Endothelial cell of umbilical vein (primary cell): Measurements from ENCODE around the gene MYCL. TPM values are rescaled to one million over a fixed set of nuclear protein-coding genes. Genes with fewer than 3 reads are reported as not detected.

Source experiments
- BruUV-seq: library from RNA; stranded (reverse); fragments of 400-500 nt; replicated peaks from 2 replicates; lab custom pipeline; 2021; lab: Mats Ljungman, UMichigan
- CTCF ChIA-PET: fragments of 300-600, 350-600 bp; sonication (Branson Sonifier 250); formaldehyde crosslinking; loops from one replicate; lab custom pipeline; 2021; ENCODE audit warnings: antibody characterized with exemption, inconsistent platforms; lab: Charles Lee
- POLR2A ChIA-PET: fragments of 300-600, 350-600 bp; sonication (Branson Sonifier 250); formaldehyde crosslinking; loops from one replicate; lab custom pipeline; 2021; ENCODE audit warnings: antibody characterized with exemption, inconsistent platforms; lab: Charles Lee
- DNase-seq: peaks from one replicate; pipeline ENCODE4 v3.0.0-alpha.2; 2011; ENCODE audit warnings: low read depth, low spot score
- FAIRE-seq: peaks from 2 replicates; lab custom pipeline; 2011; peaks lifted over from hg19 to GRCh38; lab: Jason Lieb, UNC
- H2AFZ ChIP-seq: 2 replicates; pipeline ENCODE4 v1.6.0; 2012; ENCODE audit warnings: low read depth, low read length, control low read depth, inconsistent platforms
- H3K27ac ChIP-seq: 2 replicates; pipeline ENCODE4 v1.5.1; 2011; ENCODE audit warnings: low read depth, mild to moderate bottlenecking, control low read depth, low read length, moderate library complexity; ENCODE audit not compliant: insufficient read depth
- H3K27me3 ChIP-seq, 2 experiments: 2 replicates each; pipeline versions ENCODE4 v1.6.0 to v1.6.1; 2011; ENCODE audit warnings: low read length in 2 of 2, mixed read lengths in 1 of 2; ENCODE audit not compliant: control insufficient read depth in 2 of 2, insufficient read depth in 2 of 2
- H3K36me3 ChIP-seq, 2 experiments: 2 replicates in 1 of 2; 3 replicates in 1 of 2; pipeline ENCODE4 v1.5.1; 2011; ENCODE audit warnings: low read length in 2 of 2, mild to moderate bottlenecking in 1 of 2, moderate library complexity in 1 of 2; ENCODE audit not compliant: control insufficient read depth in 2 of 2, insufficient read depth in 2 of 2; ENCODE audit errors: extremely low read depth in 1 of 2
- H3K4me1 ChIP-seq: 3 replicates; pipeline ENCODE4 v1.5.1; 2011; ENCODE audit warnings: mild to moderate bottlenecking, low read length; ENCODE audit not compliant: control insufficient read depth, insufficient read depth; ENCODE audit errors: extremely low read depth
- H3K4me2 ChIP-seq: 2 replicates; pipeline ENCODE4 v1.6.1; 2011; ENCODE audit warnings: low read length, control low read depth, mixed read lengths; ENCODE audit not compliant: insufficient read depth
- H3K4me3 ChIP-seq, 3 experiments: fragments of 200-600 bp in 1 of 3; sonication (generic), shearing (Covaris generic) in 1 of 3; replicated peaks in 1 of 3; 2 replicates each; pipeline ENCODE4 v1.5.1; 2011 to 2016; ENCODE audit warnings: control low read depth in 3 of 3, low read length in 3 of 3, mild to moderate bottlenecking in 2 of 3, inconsistent platforms in 1 of 3, low read depth in 1 of 3, moderate library complexity in 1 of 3; ENCODE audit not compliant: insufficient read depth in 1 of 3
- H3K79me2 ChIP-seq: 2 replicates; pipeline ENCODE4 v1.6.0; 2012; ENCODE audit warnings: low read length, inconsistent platforms; ENCODE audit not compliant: control insufficient read depth, insufficient read depth
- H3K9ac ChIP-seq: replicated peaks from 2 replicates; pipeline ENCODE3; 2011; ENCODE audit warnings: low read length, control low read depth; ENCODE audit not compliant: insufficient read depth; ENCODE audit errors: extremely low read depth
- H3K9me1 ChIP-seq: replicated peaks from 3 replicates; pipeline ENCODE4 v1.6.0; 2011; ENCODE audit warnings: mild to moderate bottlenecking, low read length; ENCODE audit not compliant: control insufficient read depth, insufficient read depth; ENCODE audit errors: extremely low read depth
- H3K9me3 ChIP-seq: replicated peaks from 2 replicates; pipeline ENCODE4 v1.5.1; 2012; ENCODE audit warnings: low read length, inconsistent platforms; ENCODE audit not compliant: control insufficient read depth, insufficient read depth
- H4K20me1 ChIP-seq: replicated peaks from 2 replicates; pipeline ENCODE3; 2011; ENCODE audit warnings: mild to moderate bottlenecking, low read length; ENCODE audit not compliant: control insufficient read depth, insufficient read depth; ENCODE audit errors: extremely low read depth
- CTCF ChIP-seq, 2 donors: IDR thresholded peaks; 1 replicate in 1 of 2; 2 replicates in 1 of 2; pipeline ENCODE4 v1.5.1; 2011; ENCODE audit warnings: low read length in 2 of 2, mild to moderate bottlenecking in 2 of 2, moderate library complexity in 2 of 2, control low read depth in 1 of 2, inconsistent platforms in 1 of 2, low read depth in 1 of 2; ENCODE audit not compliant: insufficient read depth in 1 of 2; ENCODE audit errors: extremely low read depth in 1 of 2
- EZH2 ChIP-seq: IDR thresholded peaks from 2 replicates; pipeline ENCODE4 v1.6.1; 2012; ENCODE audit warnings: borderline replicate concordance, low read depth, mild to moderate bottlenecking, moderate library complexity, low read length, inconsistent platforms; ENCODE audit not compliant: severe bottlenecking
- FOS ChIP-seq: IDR thresholded peaks from 2 replicates; pipeline ENCODE4 v1.6.1; 2011; ENCODE audit warnings: mild to moderate bottlenecking, low read length, moderate library complexity, borderline replicate concordance; ENCODE audit not compliant: insufficient read depth
- GATA2 ChIP-seq: IDR thresholded peaks from 2 replicates; pipeline ENCODE4 v1.7.0; 2011; ENCODE audit warnings: low read depth, mild to moderate bottlenecking, moderate library complexity, mixed read lengths, low read length; ENCODE audit not compliant: insufficient read length, insufficient read depth
- JUN ChIP-seq: IDR thresholded peaks from 2 replicates; pipeline ENCODE4 v1.6.1; 2011; ENCODE audit warnings: borderline replicate concordance, low read depth; ENCODE audit not compliant: insufficient read length, insufficient read depth
- MAX ChIP-seq: IDR thresholded peaks from 2 replicates; pipeline ENCODE4 v1.6.1; 2011; ENCODE audit not compliant: insufficient read depth, insufficient read length
- MYC ChIP-seq: IDR thresholded peaks from one replicate; pipeline ENCODE4 v1.6.1; 2011; ENCODE audit warnings: mild to moderate bottlenecking, low read depth, low read length
- POLR2A ChIP-seq: IDR thresholded peaks from 2 replicates; pipeline ENCODE4 v1.6.1; 2012; ENCODE audit warnings: low read depth, mild to moderate bottlenecking, control low read depth, low read length
- POLR2AphosphoS5 ChIP-seq: IDR thresholded peaks from 2 replicates; pipeline ENCODE4 v1.6.1; 2012; ENCODE audit warnings: low read depth, mild to moderate bottlenecking, control low read depth, low read length, moderate library complexity; ENCODE audit not compliant: insufficient read depth
- dilution Hi-C: fragments of 300-500 bp; cut with MboI; formaldehyde crosslinking; loops from one replicate; pipeline ENCODE4 v1.15.0; 2019; ENCODE audit warnings: low sequenced_read_pairs; ENCODE audit not compliant: extremely low pct_ligation_motif_present
- intact Hi-C: fragments of 100-400 bp; cut with micrococcal nuclease; formaldehyde crosslinking; loops from one replicate; pipeline ENCODE4 v1.10.0; 2022
- polyA plus RNA-seq, 4 experiments: library from polyadenylated mRNA; depleted of rRNA in 3 of 4; stranded (reverse) in 3 of 4; unstranded in 1 of 4; fragments of >200 nt; gene quantifications; 2 replicates each; pipeline versions ENCODE4 v1.2.1 to v1.2.3, GENCODE V29; 2011 to 2012; ENCODE audit warnings: missing spikeins in 1 of 4
- total RNA-seq: library from RNA; stranded (reverse); gene quantifications from 2 replicates; pipeline ENCODE4 v1.2.3, GENCODE V29; 2021

The MYCL gene
- total and polyA plus RNA-seq, 2 donors (not counting 3 experiments of a cell fraction or from before 2014, with no cell fraction given), result 1.3 to 2.1 TPM

GRCh38 chr1:39890880-39891279 lies 10.8 kb downstream of the MYCL start:
- Histone ChIP-seq H3K9ac (no peak overlapping the region), H3K27me3 (peaks cover 14 to 27% of the 10 kb centered on the region in 2 experiments), H3K9me3 (no peaks in the 10 kb centered on the region), H3K9me1 (no peaks in the 10 kb centered on the region), H3K36me3 (no peaks in the 10 kb centered on the region), H3K4me2 (no peak overlapping the region), H2AFZ (no peak overlapping the region), H3K27ac (no peak overlapping the region), H3K4me3 (no peak overlapping the region), H3K79me2 (no peaks in the 10 kb centered on the region), H3K4me1 (no peaks in the 10 kb centered on the region), H4K20me1 (no peaks in the 10 kb centered on the region)
- DNase-seq (no peak), FAIRE-seq (no peak)
- intact Hi-C loops (no loop called here), dilution Hi-C loops (no loop called here)
- no TSS peak for BruUV-seq
- CTCF ChIA-PET, result interaction anchor here (1.0 to 1.1 kb wide), 2 partner anchors 12 to 14 kb away, joined by 3 read pairs; no protein-coding TSS in a partner anchor
- POLR2A ChIA-PET, result no interaction called here
- TF ChIP-seq FOS, result no peak
- no peak for TF ChIP-seq GATA2
- TF ChIP-seq MYC, result no peak
- no peak for TF ChIP-seq JUN
- no peak for TF ChIP-seq POLR2AphosphoS5
- no peak for TF ChIP-seq EZH2
- no peak for TF ChIP-seq POLR2A
- TF ChIP-seq MAX, result no peak
- TF ChIP-seq CTCF (IDR thresholded peaks at IDR 0.05; ENCODE audit: extremely low read depth in 1 of 2, insufficient read depth in 1 of 2, low read depth in 1 of 2, low read length in 2 of 2), result no peak
